HG02943 (cell line): Measurements from ENCODE around the gene UBAC2.
"Not testable (repeated sequence)": the region's sequence is repeated elsewhere in the genome, so short reads cannot be mapped to it uniquely, and the experiment has no call there.

Experiments
- ATAC-seq: cut with Tn5 transposase; IDR thresholded peaks from one replicate; pipeline ENCODE4 v1.9.1; 2021; ENCODE audit warnings: mild to moderate bottlenecking, low read depth, moderate library complexity; ENCODE audit not compliant: unreplicated experiment

Gene UBAC2

DNA sequence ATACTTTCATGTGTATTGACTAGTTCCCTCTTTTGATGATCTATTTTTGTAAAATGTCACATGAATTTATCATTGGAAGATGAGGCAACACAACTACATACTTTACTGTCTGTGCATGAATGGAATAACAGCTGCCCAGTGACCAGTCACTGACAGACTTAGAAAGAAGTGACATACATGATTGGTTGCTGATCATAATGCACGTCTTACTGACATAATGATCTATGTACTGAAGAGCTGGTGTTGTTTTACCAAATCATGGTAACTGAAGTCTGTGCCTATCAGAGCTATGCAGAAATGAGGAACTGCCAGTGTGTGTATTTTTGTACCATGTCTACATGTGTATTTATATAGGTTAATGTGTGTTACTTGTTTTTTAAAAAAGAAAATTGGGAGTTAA is 31.1 kb downstream of the UBAC2 start:
- ATAC-seq: no peak

DNA sequence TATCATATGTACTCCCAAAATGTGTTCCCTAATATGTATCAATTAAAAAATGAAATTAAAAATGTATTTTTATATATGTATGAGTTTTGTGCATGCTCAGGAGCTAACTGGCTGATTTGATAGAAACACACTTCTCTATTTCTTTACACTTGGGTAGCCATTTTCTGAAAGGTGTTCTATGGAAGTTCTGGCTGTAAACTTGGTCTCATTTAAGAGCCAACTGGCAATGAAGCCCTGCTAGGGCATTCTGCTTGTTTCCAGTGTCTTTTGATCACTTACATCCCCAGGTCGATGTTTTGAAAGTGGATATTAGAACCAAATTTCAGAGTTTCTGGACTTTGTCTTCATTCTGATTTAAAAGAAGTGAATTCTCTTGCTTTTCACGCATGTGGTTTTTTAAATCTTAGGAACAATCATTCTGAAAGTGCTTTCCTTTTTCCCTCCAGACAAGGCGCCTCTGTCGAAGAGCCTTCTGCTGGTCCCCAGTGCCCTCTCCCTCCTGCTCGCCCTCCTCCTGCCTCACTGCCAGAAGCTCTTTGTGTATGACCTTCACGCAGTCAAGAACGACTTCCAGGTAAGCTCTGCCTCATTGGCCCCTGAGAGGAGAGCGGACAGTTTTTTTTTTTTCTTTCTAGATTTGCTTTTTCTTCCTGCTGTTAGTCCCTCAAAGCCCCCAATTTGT is 37.5 kb downstream of the UBAC2 start:
- no peak for ATAC-seq

DNA sequence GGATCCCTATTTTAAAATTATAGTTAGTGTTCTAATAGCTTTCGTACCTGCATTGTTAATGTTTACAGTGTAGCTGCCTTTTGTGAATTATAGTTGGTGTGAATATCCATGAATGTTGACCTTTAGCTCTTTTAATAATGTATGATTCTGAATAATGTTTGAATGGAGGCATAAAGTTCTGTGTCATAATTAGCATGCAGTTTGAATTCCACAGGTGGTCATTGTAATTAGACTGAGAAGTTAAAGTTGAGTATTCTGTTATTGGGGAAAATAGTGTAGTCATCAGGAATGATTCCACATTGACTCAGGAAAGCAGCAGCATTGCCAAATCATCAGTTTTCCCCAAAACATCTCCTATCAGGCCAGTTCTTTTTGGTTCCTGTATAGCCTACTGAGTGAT is 45.4 kb downstream of the UBAC2 start:
- no peak for ATAC-seq

DNA sequence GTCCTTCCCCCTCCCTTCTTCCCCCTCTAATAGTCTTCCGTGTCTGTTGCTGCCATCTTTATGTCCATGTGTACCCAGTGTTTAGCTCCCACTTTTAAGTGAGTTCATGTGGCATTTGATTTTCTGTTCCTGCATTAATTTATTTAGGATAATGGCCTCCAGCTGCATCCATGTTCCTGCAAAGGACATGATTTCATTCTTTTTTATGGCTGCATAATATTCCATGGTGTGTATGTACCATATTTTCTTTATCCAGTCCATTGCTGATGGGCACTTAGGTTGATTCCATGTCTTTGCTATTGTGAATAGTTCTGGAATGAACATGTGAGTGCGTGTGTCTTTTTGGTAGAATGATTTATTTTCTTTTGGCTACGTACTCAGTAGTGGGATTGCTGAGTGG is 48.5 kb downstream of the UBAC2 start:
- ATAC-seq: not testable (repeated sequence)

DNA sequence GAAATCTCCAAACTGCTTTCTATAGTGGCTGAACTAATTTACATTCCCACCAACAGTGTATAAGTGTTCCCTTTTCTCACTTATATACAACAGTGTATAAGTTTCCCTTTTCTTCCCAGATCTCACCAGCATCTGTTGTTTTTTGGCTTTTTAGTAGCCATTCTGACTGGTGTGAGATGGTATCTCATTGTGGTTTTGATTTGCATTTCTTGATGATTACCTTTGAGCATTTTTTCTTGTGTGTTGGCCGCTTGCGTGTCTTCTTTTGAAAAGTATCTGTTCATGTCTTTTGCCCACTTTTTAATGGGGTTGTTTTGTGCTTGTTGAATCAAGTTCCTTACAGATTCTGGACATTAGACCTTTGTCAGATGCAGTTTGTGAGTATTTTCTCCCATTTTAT is 49.0 kb downstream of the UBAC2 start:
- ATAC-seq: not testable (repeated sequence)

DNA sequence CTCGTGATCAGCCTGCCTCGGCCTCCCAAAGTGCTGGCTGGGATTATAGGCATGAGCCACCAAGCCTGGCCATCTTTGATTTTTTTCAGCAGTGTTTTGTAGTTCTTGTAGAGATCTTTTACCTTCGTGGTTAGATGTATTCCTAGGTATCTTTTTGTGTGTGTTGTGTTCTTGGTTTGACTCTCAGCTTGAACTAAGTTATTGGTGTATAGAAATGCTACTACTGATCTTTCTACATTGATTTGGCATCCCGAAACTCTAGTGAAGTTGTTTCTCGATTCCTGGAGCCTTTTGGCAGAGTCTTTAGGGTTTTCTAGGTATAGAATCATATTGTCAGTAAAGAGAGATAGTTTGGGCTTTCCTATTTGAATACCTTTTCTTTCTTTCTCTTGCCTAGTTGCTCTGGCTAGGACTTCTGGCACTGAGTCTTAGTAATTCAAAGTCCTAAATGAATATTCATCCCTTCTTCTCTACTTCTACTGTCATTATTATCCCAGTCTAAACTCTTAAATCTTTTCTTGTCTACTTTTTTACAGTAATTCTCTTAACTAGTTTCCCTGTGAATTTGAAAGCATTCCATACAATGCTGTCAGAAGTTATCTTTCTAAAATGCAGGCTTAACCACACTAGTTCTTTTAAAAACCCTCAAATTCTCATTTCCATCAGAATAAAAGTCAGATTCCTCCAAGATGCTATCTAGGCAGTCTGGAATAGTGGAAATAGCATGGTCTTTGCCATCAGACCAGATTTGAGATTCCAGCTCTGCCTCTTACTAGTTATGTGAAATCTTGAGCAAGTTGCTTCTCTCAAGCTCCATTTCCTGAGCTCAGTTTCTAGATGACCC is 50.5 kb downstream of the UBAC2 start:
- no peak for ATAC-seq

DNA sequence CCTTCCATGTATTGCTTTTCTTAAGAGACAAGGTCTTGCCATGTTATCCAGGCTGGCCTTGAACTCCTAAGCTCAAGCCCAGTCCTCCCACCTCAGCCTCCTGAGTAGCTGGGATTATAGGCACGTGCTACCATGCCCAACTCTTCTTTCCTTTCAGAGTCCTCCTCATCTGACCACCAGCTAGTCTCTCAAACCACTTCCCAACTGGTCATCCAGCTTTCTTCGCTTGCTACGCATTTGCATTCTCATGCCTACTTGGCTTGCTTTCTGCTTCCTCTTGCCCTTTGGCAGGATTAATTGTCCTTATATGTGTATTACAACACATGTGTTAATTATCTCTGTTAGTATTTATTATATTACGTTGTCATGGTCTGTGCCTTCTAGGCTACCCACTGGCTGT is 51.3 kb downstream of the UBAC2 start:
- ATAC-seq: no peak

DNA sequence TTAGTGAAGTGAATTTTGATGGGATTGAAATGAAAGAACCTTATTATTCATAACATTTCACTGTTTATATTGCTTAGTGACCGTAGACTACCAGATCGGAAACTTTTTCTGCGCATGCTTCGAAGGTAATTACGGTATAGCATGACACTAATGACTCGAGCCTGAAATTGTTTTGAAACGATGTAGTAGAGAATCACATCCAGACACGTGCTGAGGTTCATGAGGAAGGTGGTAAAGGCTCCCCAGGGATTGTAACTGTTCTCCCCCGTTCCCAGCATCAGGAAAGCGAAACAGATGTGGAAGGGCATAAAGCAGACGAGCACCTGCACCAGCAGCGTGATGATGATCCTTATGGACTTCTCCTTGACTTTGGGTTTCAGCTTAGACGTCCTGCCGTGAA is 54.2 kb downstream of the UBAC2 start:
- no peak for ATAC-seq

DNA sequence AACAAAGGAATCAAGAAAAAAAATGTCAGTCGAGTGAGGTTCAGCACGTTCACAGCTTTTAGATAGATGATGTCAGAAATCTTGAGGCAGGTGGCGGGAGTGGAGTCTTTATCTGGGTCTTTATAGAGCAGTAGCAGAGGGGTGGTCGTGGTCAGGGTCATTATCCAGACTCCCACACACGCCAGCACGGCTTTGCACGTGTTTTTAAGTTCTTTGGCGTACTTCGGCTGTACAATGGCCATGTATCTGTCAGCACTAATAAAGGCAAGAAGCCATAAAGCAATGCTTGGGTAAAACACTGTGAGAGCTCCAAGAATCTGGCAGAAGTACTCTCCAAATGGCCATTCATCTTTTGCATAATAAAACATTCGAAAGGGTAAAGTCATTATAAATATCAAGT is 54.6 kb downstream of the UBAC2 start:
- ATAC-seq: no peak

DNA sequence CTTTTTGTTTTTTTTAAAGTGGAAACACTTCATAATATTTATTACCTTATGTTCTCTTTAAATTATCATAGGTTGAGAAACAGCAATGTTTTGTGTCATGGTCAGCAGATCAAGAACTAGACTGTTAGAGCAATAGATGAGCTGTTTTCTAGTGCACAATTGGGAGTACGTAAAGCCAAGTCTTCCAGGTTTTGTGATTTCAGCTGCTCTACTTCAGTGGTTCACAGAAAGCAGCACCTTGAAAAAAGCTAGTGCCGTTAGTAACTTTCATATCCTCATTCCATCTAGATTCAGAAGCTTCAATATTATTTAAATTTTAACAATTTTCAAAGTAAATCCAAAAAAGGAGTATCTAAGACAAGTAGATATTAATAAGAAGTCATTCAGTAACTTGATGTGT is 55.6 kb downstream of the UBAC2 start:
- ATAC-seq: no peak

DNA sequence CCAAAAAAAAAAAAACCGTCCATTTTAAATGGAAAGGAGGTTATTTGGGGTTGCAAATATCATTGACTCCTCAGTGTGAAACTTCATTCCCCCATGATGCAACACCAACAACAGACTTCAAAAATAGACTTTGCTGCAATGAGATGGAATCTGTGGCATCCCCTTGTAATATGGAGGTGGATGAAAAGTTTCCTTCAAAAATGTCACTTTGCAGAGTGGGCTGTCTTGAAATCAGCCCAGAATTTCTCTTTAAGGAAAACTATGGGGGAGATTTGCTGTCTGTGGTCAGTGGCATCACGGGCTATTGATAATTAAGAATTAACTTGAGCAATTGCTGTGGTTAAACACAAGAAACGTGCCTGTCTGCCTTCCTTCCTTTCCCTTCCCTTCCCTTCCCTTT is 56.1 kb downstream of the UBAC2 start:
- ATAC-seq: no peak

DNA sequence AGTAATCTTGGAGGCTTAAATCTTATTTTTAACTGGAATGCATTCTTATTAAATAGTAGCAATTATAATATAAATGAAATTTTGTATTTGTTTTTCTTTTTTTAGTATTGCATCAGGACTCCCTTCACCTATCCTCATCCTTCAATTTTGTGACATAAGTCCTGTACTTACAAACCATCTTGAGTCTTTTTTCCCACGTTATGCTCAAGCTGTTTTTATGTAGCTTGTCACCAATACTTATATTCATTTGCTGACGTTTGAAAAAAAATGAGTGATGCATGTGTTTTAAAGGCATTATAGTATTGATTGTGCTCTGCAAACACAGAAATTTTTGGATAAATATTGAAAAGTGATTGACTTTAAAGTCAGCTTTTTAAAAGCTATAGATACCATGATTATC is 56.6 kb downstream of the UBAC2 start:
- no peak for ATAC-seq

DNA sequence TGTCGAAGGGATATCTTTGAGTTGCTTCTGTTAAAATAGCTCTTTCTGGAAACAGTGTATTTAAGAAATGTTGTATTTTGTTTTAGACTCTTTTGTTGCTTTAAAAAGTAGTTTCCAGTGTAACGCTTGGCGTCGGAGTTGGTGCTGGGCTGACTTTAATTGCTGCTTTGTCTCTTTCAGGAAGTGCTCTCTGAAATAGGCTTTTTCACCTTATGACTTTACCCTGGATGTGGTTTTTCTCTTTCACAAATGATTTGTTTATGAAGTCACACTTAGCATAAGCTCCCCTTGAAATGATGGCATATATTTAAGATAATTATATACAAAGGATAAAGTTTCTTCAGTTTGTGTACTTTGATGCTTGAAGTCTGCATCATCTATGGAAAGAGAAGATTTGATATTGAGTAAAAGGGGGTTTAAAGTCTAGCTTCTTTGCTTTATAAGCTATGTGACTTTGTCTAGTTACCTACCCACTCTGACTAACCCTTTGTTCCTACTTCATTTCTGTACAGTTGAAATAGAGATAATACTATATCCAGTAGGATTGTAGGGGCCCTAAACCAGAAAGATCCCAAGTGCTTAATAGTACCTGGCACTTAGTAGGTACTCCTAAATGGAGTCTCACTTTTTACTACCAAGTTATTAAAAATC is 57.7 kb downstream of the UBAC2 start, which contains the start of gene GPR18:
GPR18 (minus strand) TSS at position 170 of the 651 bp plus-strand sequence. CDS start 2,507 bp downstream, outside the sequence.
- peak; percentile 81 for ATAC-seq

DNA sequence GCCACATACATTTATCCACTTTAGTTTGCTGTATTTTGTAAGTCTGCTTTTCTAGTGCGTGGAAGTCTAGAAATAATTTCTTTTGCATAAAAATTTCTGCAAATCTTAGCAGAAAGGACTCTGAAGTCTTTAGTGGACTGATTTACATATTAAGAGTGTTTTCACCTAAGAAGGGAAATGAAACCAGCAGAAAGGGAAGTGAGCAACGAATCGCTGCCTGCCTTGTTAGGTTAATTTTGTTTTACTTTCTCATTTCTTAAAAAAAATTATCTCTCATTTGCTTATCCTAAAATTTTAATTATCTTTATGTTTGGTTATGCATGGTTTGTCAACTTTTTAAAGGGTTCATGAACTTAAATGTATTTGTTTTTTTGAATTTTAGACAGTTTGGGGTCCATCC is 58.3 kb downstream of the UBAC2 start:
- no peak for ATAC-seq

DNA sequence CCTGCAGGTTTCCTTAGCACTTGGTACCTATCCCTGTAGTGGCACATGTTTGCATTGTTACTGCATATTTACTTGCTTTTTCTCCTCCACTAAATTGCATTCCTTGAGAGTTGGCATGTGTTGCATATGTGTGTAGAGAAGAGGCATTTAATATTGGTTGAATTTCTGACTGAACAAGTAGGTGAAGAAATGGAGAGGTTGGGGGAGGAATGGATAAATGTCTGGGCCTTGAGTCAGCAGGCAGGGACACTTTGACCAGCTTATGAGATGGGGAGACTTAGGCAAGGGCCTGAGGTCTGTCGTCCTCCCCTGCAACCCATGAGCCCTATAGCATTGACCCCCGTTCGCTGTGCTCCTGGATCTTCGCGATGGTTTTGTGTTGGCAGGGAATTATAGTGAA is 59.6 kb downstream of the UBAC2 start:
- ATAC-seq: no peak

DNA sequence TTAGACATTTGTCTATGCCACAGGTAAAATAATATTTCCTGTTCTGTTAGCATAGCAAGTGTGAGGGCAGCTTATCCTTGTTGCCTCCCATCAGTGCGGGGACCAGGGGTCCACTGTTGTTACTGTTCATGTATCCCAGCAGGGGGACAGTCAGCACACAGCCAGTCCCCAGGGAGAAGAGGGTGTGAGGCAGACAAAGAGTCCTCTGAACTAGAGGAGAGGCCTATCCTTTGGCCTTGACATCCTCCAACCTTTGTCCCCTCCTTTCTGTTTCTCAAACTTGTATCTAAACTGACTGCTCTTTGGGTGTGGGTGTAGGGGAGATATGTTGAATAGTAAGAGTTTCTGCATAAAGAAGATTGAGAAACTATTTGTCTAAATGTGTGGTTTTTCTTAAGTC is 60.4 kb downstream of the UBAC2 start:
- no peak for ATAC-seq

DNA sequence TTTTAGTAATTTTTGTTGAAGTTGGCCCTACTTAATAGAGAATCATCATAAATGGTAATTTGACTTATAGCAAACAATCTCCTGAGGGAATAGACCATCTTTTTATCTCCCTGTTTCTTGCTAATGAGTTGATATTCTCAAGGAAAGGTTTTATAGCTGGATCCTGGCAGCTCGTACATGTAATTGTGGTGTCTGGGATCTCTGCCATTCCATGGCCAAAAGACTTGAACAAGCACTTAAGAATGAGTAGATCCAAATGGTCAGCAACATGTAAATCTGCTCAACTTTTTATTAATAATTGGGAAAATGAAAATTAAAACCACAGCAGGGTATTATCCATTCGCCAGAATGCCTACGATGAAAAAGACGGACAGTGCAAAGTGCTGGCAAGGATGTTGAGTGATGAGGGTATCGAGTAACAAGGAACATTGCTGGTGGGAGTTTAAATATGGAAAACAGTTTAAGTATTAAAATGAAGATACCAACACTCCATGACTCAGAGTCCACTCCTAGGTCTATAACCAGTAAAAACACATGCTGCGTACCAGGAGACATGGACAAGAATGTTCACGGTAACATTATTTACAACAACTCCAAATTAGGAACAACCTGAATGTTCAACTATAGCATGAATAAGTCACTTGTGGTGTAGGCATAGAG is 62.6 kb downstream of the UBAC2 start:
- ATAC-seq: no peak

DNA sequence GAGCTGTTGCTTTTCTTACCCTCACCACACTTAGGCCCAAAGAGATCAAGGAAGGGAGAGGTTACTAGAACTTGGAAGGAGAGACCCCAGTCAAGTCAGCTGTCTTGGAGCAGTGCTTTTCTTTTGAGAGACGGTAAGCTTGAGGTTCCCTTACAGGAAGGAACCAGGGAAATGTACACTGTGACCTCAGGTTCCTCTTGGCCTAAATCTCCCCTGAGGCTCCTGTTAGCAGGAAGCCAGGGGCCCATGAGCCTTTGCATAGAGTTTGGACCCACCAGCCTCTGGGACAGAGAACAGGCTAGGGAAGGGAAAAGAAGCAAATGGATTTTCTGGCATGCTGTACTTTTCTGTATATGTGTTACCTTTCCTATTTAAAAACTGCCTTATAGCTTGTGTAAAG is 63.4 kb downstream of the UBAC2 start:
- ATAC-seq: no peak

DNA sequence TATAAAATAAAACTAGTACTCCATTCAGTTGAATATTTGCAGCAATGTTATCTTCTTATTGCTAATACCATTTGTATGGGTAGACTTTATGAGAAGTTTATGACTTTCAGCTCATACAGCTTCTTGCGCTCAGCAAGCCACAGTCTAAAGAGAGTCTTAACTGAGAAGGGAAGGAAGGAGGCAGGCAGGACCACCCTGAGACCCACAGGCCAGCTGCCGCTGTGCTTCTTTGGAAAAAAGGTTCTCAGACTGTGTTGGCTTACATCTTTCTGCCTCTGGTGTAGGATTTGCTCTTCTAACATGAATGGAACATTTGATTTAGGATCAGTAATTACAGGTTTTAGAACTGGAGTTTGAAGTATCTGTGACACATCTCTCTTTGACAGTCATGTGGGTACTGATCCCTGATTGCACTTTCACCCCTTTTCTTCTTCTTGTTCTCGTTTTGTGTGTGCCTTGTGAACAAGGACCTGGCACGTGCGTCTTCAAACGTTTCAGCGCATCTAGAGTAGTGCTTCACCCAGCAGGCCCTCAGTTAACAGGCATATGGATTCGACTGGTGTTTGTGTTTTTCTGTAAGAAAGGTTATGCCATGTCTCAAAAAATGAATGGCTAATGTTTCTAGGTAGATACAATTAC is 64.6 kb downstream of the UBAC2 start:
- ATAC-seq: no peak

DNA sequence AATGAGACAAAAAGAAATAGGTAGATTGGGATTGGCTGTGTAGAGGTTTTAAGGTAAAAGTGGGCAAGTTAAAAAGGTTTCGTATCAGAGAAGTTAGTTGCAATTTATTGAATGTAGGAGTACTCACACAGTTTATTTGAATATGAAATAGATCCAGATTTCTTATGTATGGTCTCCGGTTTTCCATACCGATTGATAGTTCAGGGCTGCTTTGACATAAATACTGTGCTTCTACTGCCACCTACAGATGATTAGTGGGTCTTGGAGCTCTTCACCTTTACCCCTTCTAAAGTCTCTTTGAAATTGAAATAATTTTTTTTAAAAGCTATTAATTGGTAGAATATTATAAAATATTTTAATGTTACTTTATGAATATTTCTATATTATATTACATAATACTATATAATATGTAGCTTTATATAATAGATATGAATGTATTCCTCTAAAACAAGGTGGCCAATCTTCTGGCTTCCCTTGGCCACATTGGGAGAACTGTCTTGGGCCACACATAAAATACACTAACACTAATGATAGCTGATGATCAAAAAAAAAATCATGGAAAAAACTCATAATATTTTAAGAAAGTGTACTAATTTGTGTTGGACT is 65.3 kb downstream of the UBAC2 start:
- no peak for ATAC-seq
